ENCODE results near the gene DCLK1.

Gene DCLK1

DNA sequence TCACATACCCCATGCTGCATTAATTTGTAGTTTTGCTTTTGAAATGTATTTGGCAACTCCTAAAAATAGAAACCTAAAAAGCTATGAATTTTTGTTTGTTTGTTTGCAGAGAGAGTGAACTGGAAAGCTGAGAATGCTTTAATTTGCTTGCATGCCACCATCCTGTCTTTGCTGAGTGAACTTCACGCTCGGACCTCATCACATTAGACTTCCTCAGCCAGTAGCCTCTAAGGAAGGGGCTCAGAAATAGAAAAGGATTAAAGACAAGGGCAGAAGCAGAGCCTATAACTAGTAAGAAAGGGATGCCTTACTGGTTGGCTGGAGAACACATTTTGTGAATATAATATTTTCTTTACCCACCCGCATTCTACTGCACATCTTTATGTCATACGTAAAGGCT is 275.1 kb downstream of the DCLK1 start:
- Histone ChIP-seq H3K27ac (replicated peaks) (no peak overlapping the region), H3K27me3 (ENCODE audit: insufficient read depth, poor library complexity, severe bottlenecking) (peaks cover 22% of the 10 kb centered on the region), H3K4me3 (replicated peaks; ENCODE audit: insufficient read depth, low read length) (no peak overlapping the region)
- no peak for DNase-seq (ENCODE audit: low read depth in 1 of 2, low spot score in 1 of 2)
- TF ChIP-seq, protein P1, sequence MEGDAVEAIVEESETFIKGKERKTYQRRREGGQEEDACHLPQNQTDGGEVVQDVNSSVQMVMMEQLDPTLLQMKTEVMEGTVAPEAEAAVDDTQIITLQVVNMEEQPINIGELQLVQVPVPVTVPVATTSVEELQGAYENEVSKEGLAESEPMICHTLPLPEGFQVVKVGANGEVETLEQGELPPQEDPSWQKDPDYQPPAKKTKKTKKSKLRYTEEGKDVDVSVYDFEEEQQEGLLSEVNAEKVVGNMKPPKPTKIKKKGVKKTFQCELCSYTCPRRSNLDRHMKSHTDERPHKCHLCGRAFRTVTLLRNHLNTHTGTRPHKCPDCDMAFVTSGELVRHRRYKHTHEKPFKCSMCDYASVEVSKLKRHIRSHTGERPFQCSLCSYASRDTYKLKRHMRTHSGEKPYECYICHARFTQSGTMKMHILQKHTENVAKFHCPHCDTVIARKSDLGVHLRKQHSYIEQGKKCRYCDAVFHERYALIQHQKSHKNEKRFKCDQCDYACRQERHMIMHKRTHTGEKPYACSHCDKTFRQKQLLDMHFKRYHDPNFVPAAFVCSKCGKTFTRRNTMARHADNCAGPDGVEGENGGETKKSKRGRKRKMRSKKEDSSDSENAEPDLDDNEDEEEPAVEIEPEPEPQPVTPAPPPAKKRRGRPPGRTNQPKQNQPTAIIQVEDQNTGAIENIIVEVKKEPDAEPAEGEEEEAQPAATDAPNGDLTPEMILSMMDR (IDR thresholded peaks at IDR 0.05; ENCODE audit: insufficient read depth, low read length) = no peak
- TF ChIP-seq GABPA (IDR thresholded peaks at IDR 0.05; ENCODE audit: low read depth) = no peak
- TF ChIP-seq, protein P2, sequence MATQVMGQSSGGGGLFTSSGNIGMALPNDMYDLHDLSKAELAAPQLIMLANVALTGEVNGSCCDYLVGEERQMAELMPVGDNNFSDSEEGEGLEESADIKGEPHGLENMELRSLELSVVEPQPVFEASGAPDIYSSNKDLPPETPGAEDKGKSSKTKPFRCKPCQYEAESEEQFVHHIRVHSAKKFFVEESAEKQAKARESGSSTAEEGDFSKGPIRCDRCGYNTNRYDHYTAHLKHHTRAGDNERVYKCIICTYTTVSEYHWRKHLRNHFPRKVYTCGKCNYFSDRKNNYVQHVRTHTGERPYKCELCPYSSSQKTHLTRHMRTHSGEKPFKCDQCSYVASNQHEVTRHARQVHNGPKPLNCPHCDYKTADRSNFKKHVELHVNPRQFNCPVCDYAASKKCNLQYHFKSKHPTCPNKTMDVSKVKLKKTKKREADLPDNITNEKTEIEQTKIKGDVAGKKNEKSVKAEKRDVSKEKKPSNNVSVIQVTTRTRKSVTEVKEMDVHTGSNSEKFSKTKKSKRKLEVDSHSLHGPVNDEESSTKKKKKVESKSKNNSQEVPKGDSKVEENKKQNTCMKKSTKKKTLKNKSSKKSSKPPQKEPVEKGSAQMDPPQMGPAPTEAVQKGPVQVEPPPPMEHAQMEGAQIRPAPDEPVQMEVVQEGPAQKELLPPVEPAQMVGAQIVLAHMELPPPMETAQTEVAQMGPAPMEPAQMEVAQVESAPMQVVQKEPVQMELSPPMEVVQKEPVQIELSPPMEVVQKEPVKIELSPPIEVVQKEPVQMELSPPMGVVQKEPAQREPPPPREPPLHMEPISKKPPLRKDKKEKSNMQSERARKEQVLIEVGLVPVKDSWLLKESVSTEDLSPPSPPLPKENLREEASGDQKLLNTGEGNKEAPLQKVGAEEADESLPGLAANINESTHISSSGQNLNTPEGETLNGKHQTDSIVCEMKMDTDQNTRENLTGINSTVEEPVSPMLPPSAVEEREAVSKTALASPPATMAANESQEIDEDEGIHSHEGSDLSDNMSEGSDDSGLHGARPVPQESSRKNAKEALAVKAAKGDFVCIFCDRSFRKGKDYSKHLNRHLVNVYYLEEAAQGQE (IDR thresholded peaks at IDR 0.05; ENCODE audit: insufficient replicate concordance, low read depth) = no peak
- no peak for TF ChIP-seq POLR2AphosphoS5 (IDR thresholded peaks at IDR 0.05; ENCODE audit: low read depth)
- no peak for TF ChIP-seq SPI1 (IDR thresholded peaks at IDR 0.05; ENCODE audit: borderline replicate concordance, low read depth)

- no peak overlapping the region for H3K4me3 ChIP-seq (replicated peaks; ENCODE audit: insufficient read depth, low read length)
- peaks cover 22% of the 10 kb centered on the region for H3K27me3 ChIP-seq (ENCODE audit: insufficient read depth, poor library complexity, severe bottlenecking)
Observed at GRCh38 chr13:35855531-35856019, 275.6 kb downstream of the DCLK1 start.

DNA sequence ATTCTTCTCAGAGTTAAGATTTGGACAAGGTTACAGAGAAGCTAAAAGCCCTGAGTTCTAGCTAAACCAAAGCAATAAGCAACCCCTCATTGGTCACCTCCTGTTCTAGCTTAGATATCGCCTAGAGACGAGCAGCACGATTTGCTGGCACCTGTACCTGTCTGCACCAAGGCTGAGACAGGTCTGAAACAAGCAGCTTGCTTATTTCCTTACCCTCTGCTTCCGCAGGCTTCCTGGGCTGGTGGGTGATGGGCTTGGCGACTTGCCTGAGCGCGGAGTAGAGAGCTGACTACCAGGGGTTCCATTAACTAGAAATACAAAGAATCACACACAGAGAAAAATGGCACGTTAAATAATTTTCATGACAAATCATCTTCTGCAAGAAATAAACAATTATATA is 276.9 kb downstream of the DCLK1 start:
- Histone ChIP-seq H3K27me3 (ENCODE audit: insufficient read depth, poor library complexity, severe bottlenecking) (peaks cover 22% of the 10 kb centered on the region), H3K27ac (replicated peaks) (no peak overlapping the region), H3K4me3 (replicated peaks; ENCODE audit: insufficient read depth, low read length) (no peak overlapping the region)
- DNase-seq (ENCODE audit: low read depth in 1 of 2, low spot score in 1 of 2) = no peak
- TF ChIP-seq, protein P1 (IDR thresholded peaks at IDR 0.05; ENCODE audit: insufficient read depth, low read length) = no peak
- TF ChIP-seq SPI1 (IDR thresholded peaks at IDR 0.05; ENCODE audit: borderline replicate concordance, low read depth) (no peak), GABPA (IDR thresholded peaks at IDR 0.05; ENCODE audit: low read depth) (no peak), POLR2AphosphoS5 (IDR thresholded peaks at IDR 0.05; ENCODE audit: low read depth) (no peak)
- TF ChIP-seq, protein P2 (IDR thresholded peaks at IDR 0.05; ENCODE audit: insufficient replicate concordance, low read depth) = no peak

More at GRCh38 chr13:35855531-35856019, 275.6 kb downstream of the DCLK1 start:
- no peak for DNase-seq (ENCODE audit: low read depth in 1 of 2, low spot score in 1 of 2)
- no peak overlapping the region for H3K27ac ChIP-seq (replicated peaks)
- TF ChIP-seq, protein P1 (IDR thresholded peaks at IDR 0.05; ENCODE audit: insufficient read depth, low read length) = no peak
- TF ChIP-seq SPI1 (IDR thresholded peaks at IDR 0.05; ENCODE audit: borderline replicate concordance, low read depth) = no peak
- TF ChIP-seq, protein P2 (IDR thresholded peaks at IDR 0.05; ENCODE audit: insufficient replicate concordance, low read depth) = no peak
- TF ChIP-seq GABPA (IDR thresholded peaks at IDR 0.05; ENCODE audit: low read depth) = no peak
- no peak for TF ChIP-seq POLR2AphosphoS5 (IDR thresholded peaks at IDR 0.05; ENCODE audit: low read depth)
